ENCODE measurements around the gene IL22RA1. TPM values are rescaled to one million over a fixed set of nuclear protein-coding genes. Genes with fewer than 3 reads are reported as not detected.

The IL22RA1 gene
- total and polyA plus RNA-seq, 2 experiments from 2014 or later = 0.21 TPM; not detected in 1

GRCh38 chr1:24074196-24074595, 68.7 kb downstream of the IL22RA1 start:
- H3F3A ChIP-seq (ENCODE audit: insufficient read depth) = no peaks in the 10 kb centered on the region

DNA sequence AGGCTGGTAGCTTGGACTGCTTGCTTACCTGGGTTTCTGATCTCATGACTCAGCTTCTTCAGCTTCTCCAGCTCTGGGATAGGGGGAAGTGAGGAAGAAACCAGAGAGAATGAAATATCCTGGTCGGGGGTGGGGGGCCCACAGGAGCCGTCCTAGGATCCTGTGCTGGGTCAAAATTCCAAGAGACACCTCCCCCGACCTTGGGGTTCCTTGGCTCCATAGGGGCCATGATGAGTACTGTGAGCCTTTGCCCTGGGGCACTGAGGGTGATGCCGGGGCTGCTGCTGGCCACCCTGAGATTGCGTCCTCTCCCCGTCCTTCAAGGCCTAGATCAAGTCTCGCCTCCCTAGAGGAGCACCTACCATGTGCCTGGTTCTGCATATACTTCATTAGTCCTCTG, 71.0 kb downstream of the IL22RA1 start:
- Histone ChIP-seq H3K4me3 (no peak overlapping the region), H2AFZ (no peak overlapping the region), H3K9me3 (ENCODE audit: low read depth) (no peaks in the 10 kb centered on the region), H3K27ac (no peak overlapping the region), H3K36me3 (ENCODE audit: low read depth) (no peaks in the 10 kb centered on the region), H3K27me3 (replicated peaks; ENCODE audit: insufficient read depth) (no peaks in the 10 kb centered on the region), H4K20me1 (ENCODE audit: insufficient read depth) (no peaks in the 10 kb centered on the region), H3F3A (ENCODE audit: insufficient read depth) (no peaks in the 10 kb centered on the region), H3K4me1 (ENCODE audit: insufficient read depth) (no peaks in the 10 kb centered on the region), H3K9me2 (ENCODE audit: insufficient read depth) (no peaks in the 10 kb centered on the region), H3K4me2 (ENCODE audit: unreplicated experiment) (no peak overlapping the region), H3K9ac (no peak overlapping the region), H3K79me2 (ENCODE audit: insufficient read depth) (no peaks in the 10 kb centered on the region)
- TF ChIP-seq EZH2phosphoT487 (IDR thresholded peaks at IDR 0.05; ENCODE audit: insufficient read depth, low read depth) (no peak), EZH2 (IDR thresholded peaks at IDR 0.05; ENCODE audit: insufficient read depth, poor library complexity, severe bottlenecking) (no peak)
- WGBS, 2 experiments (ENCODE audit: low coverage in 1 of 2, low lambda C conversion rate in 2 of 2, missing lambda C conversion rate in 2 of 2) = 84 to 95% methylated on average over 7 of the region's 7 CpGs
- DNase-seq = no peak
- in situ Hi-C loops (cut with MboI) = no loop called here

More at GRCh38 chr1:24074196-24074595, 68.7 kb downstream of the IL22RA1 start:
- H3K4me2 ChIP-seq (ENCODE audit: unreplicated experiment) = no peak overlapping the region
- H3K27me3 ChIP-seq (replicated peaks; ENCODE audit: insufficient read depth) = no peaks in the 10 kb centered on the region
- H3K4me1 ChIP-seq (ENCODE audit: insufficient read depth) = no peaks in the 10 kb centered on the region
- 88 to 90% methylated on average over 5 of the region's 5 CpGs for WGBS, 2 experiments (ENCODE audit: low coverage in 1 of 2, low lambda C conversion rate in 2 of 2, missing lambda C conversion rate in 2 of 2)
- no peaks in the 10 kb centered on the region for H4K20me1 ChIP-seq (ENCODE audit: insufficient read depth)
- TF ChIP-seq EZH2 (IDR thresholded peaks at IDR 0.05; ENCODE audit: insufficient read depth, poor library complexity, severe bottlenecking) = no peak
- no peak for TF ChIP-seq EZH2phosphoT487 (IDR thresholded peaks at IDR 0.05; ENCODE audit: insufficient read depth, low read depth)
- H3K27ac ChIP-seq = no peak overlapping the region
- no peaks in the 10 kb centered on the region for H3K9me2 ChIP-seq (ENCODE audit: insufficient read depth)
- no peaks in the 10 kb centered on the region for H3K9me3 ChIP-seq (ENCODE audit: low read depth)
- H3K9ac ChIP-seq = no peak overlapping the region
- H3K79me2 ChIP-seq (ENCODE audit: insufficient read depth) = no peaks in the 10 kb centered on the region
- in situ Hi-C loops (cut with MboI) = no loop called here
- H3K36me3 ChIP-seq (ENCODE audit: low read depth) = no peaks in the 10 kb centered on the region
- H2AFZ ChIP-seq = no peak overlapping the region
- DNase-seq = no peak
- no peak overlapping the region for H3K4me3 ChIP-seq

DNA sequence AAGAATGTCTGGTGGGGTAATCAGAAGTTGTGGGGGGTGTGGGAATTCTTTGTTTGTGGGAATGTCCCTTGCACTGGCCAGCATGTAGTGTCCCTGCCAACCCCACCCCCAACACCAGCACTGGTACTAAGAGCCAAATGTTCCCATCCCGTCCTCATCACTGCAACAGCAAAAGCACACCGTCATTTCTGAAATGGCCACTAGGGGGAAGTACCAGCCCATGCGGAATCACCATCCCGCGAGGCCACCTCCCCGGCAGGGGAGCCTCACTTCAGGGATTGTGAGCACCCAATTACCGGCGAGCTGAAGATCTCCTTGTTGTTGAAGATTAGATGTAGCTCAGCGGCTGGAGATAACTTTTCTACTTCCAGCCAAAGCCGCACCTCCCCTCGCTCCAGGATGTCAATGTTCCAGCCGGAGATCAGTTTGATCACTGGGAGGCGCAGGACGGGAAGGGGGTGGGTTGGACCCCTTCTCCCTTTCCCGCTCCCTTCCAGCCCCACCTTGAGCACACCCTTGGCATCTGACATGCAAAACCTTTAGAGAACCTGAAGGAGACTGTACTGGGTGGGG, 72.0 kb downstream of the IL22RA1 start:
- peak; percentile 87 for DNase-seq
- in situ Hi-C loops (cut with MboI) = no loop called here
- Histone ChIP-seq H3K4me2 (ENCODE audit: unreplicated experiment) (peak overlapping the region; percentile 17), H3K9ac (no peak overlapping the region), H3K4me1 (ENCODE audit: insufficient read depth) (no peaks in the 10 kb centered on the region), H3K36me3 (ENCODE audit: low read depth) (no peaks in the 10 kb centered on the region), H3K27me3 (replicated peaks; ENCODE audit: insufficient read depth) (no peaks in the 10 kb centered on the region), H3K9me3 (ENCODE audit: low read depth) (no peaks in the 10 kb centered on the region), H2AFZ (peak overlapping the region; percentile 67), H3K9me2 (ENCODE audit: insufficient read depth) (no peaks in the 10 kb centered on the region), H4K20me1 (ENCODE audit: insufficient read depth) (no peaks in the 10 kb centered on the region), H3K4me3 (0 out of 2 replicates have a peak overlapping the region, but pooled peaks have one; percentile 12), H3K27ac (no peak overlapping the region), H3F3A (ENCODE audit: insufficient read depth) (no peaks in the 10 kb centered on the region), H3K79me2 (ENCODE audit: insufficient read depth) (no peaks in the 10 kb centered on the region)
- TF ChIP-seq EZH2 (IDR thresholded peaks at IDR 0.05; ENCODE audit: insufficient read depth, poor library complexity, severe bottlenecking) (no peak), EZH2phosphoT487 (IDR thresholded peaks at IDR 0.05; ENCODE audit: insufficient read depth, low read depth) (no peak)
- 15 to 17% methylated on average over 15 of the region's 15 CpGs for WGBS, 2 experiments (ENCODE audit: low coverage in 1 of 2, low lambda C conversion rate in 2 of 2, missing lambda C conversion rate in 2 of 2)

DNA sequence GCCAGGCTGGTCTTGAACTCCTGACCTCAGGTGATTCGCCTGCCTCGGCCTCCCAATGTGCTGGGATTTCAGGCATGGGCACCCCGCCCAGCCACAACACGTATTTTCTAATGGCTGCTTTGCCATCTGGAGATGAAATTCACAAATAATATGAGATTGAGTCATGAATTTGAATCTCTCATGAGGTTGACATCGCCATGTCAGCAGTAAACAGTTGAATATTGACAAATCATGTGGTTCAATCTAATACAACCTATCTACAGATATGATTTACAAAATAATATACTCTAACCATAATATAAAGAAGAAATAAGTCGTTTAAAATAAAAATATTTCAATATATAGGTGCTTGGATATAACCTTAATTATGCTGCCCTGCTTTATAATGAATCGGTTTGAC, 73.1 kb downstream of the IL22RA1 start:
- in situ Hi-C loops (cut with MboI) = no loop called here
- 51 to 57% methylated on average over 7 of the region's 7 CpGs for WGBS, 2 experiments (ENCODE audit: low coverage in 1 of 2, low lambda C conversion rate in 2 of 2, missing lambda C conversion rate in 2 of 2)

More for the DNA sequence above, 73.1 kb downstream of the IL22RA1 start:
- H3K4me2 ChIP-seq (ENCODE audit: unreplicated experiment) = no peak overlapping the region
- H3K9me3 ChIP-seq (ENCODE audit: low read depth) = no peaks in the 10 kb centered on the region
- no peak overlapping the region for H3K9ac ChIP-seq
- no peak overlapping the region for H2AFZ ChIP-seq
- TF ChIP-seq EZH2phosphoT487 (IDR thresholded peaks at IDR 0.05; ENCODE audit: insufficient read depth, low read depth) (no peak), EZH2 (IDR thresholded peaks at IDR 0.05; ENCODE audit: insufficient read depth, poor library complexity, severe bottlenecking) (no peak)
- no peak overlapping the region for H3K27ac ChIP-seq
- no peaks in the 10 kb centered on the region for H3K4me1 ChIP-seq (ENCODE audit: insufficient read depth)
- H4K20me1 ChIP-seq (ENCODE audit: insufficient read depth) = no peaks in the 10 kb centered on the region
- H3K4me3 ChIP-seq = no peak overlapping the region
- H3K9me2 ChIP-seq (ENCODE audit: insufficient read depth) = no peaks in the 10 kb centered on the region
- no peaks in the 10 kb centered on the region for H3K27me3 ChIP-seq (replicated peaks; ENCODE audit: insufficient read depth)
- H3K79me2 ChIP-seq (ENCODE audit: insufficient read depth) = no peaks in the 10 kb centered on the region
- no peaks in the 10 kb centered on the region for H3F3A ChIP-seq (ENCODE audit: insufficient read depth)
- no peaks in the 10 kb centered on the region for H3K36me3 ChIP-seq (ENCODE audit: low read depth)
- DNase-seq = peak; percentile 5

Other genes starting within 250 kb of the IL22RA1 start
- not detected in 2 replicates for gene CNR2, start 229.8 kb downstream of the IL22RA1 start, total RNA-seq (2014; rRNA removed; shearing (Covaris generic))
- not detected in 2 replicates for gene CNR2, start 229.8 kb downstream of the IL22RA1 start, polyA plus RNA-seq (2016; fragmentation: Nextera tagmentation; extraction: Ambion mirVana)
- 77.3 and 77.9 TPM in 2 replicates for gene PNRC2, start 183.3 kb downstream of the IL22RA1 start, total RNA-seq (2014; rRNA removed; shearing (Covaris generic))
- 67.4 and 71.2 TPM in 2 replicates for gene PNRC2, start 183.3 kb downstream of the IL22RA1 start, polyA plus RNA-seq (2016; fragmentation: Nextera tagmentation; extraction: Ambion mirVana)
- gene SRSF10, start 162.8 kb downstream of the IL22RA1 start, total RNA-seq (2014; rRNA removed; shearing (Covaris generic)) = 81.7 and 99.4 TPM in 2 replicates
- gene SRSF10, start 162.8 kb downstream of the IL22RA1 start, polyA plus RNA-seq (2016; fragmentation: Nextera tagmentation; extraction: Ambion mirVana) = 111 and 121 TPM in 2 replicates
- gene MYOM3, start 31.0 kb downstream of the IL22RA1 start, total RNA-seq (2014; rRNA removed; shearing (Covaris generic)) = 1.0 and 1.4 TPM in 2 replicates
- 0.76 and 1.2 TPM in 2 replicates for gene MYOM3, start 31.0 kb downstream of the IL22RA1 start, polyA plus RNA-seq (2016; fragmentation: Nextera tagmentation; extraction: Ambion mirVana)
- gene IFNLR1, start 44.1 kb upstream of the IL22RA1 start, total RNA-seq (2014; rRNA removed; shearing (Covaris generic)) = not detected in 2 replicates
- gene IFNLR1, start 44.1 kb upstream of the IL22RA1 start, polyA plus RNA-seq (2016; fragmentation: Nextera tagmentation; extraction: Ambion mirVana) = not detected in 2 replicates
- not detected in 2 replicates for gene GRHL3, start 176.2 kb upstream of the IL22RA1 start, total RNA-seq (2014; rRNA removed; shearing (Covaris generic))
- gene GRHL3, start 176.2 kb upstream of the IL22RA1 start, polyA plus RNA-seq (2016; fragmentation: Nextera tagmentation; extraction: Ambion mirVana) = not detected in 2 replicates